ENCODE measurements around the gene TBX6. TPM values are rescaled to one million over a fixed set of nuclear protein-coding genes. Genes with fewer than 3 reads are reported as not detected.

Gene TBX6
- total RNA-seq, 2 experiments from 2014 or later = 3.6 to 4.7 TPM

DNA sequence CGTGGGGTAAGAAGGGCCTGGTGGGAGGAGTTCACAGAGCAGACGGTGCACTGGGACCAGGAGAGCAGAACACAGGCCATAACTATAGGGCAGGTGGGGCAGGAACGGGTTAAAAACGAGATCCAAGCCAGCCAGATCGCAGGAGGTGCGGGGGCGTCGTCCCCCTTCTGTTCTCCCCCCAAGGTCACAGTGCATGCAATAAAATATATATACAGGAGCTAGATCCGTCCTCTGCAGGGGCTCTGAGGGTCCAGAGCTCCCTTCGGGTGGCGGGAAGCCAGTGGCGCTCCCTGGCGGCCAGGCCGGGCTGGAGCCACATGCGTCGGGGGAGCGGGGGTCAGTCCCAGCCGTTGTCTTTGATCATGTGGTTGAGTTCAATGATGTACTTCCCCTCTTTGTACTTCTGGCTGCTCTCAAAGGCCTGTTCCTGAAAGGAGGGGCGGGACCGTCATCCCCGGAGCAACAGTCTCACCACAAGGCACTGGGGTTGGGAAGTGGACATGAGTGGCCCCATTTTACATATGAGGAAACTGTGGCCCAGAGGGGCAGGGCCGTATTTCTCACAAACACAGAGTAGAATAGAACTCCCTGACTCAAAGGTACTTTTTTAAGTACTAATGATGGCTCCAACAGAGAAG, 768 bp upstream of the TBX6 start:
- peak; percentile 92 for DNase-seq
- Mint-ChIP-seq H3K4me1 (ENCODE audit: low read depth) (peaks cover 54% of the 10 kb centered on the region), H3K9me3 (peaks cover 11% of the 10 kb centered on the region), H3K36me3 (ENCODE audit: low read depth) (peaks cover 14% of the 10 kb centered on the region), H3K27ac (peak overlapping the region; percentile 95), H3K4me3 (peak overlapping the region; percentile 86), H3K27me3 (ENCODE audit: low read depth) (no peaks in the 10 kb centered on the region)
- CTCF ChIA-PET = interaction anchor here (0.6 to 4.6 kb wide), 19 partner anchors 8 to 325 kb away, joined by 3 to 50 read pairs (median 5); partner anchors contain the start of genes ALDOA, CORO1A, GDPD3 and PPP4C
- intact Hi-C loops (cut with micrococcal nuclease) = loop anchor here (1.0 kb wide), 7 partner anchors 17 to 566 kb away; partner anchors contain the start of genes ALDOA, CORO1A, FBRS and PPP4C

DNA sequence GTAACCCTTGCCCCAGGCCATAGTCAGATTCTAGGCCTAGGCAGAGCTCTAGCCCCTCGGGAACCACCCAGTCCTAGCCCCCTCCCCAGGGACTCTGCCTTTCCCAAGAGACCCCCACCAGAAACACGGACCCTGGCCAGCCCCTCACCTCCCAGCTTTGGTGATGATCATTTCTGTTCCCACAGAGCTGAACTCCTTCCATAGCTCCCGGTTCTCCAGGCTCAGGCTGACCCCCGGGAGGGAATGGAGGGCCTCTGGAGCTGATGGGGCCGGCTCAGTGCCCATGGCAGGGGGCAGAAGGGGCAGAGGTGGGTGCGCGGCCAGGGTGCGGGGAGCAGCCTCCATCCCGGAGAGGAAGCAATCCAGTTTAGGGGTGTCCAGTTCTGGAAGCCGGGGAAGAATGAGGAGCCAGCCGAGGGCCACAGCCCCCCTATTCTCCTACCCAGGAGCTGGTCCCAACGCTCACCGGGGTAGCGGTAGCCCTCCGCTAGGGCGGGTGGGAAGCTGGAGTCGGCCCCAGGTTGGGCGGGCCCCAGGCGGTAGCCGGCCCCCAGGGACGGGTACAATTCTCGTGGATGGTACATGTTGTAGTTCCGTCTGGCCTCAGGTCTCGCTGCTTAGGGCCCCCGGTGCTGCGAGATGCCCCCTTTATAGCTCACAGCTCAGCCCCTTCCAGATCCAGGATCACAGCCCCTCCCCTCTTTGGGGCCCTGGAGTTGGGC, 953 bp downstream of the TBX6 start:
- DNase-seq = no peak
- CTCF ChIA-PET = interaction anchor here (1.7 to 4.6 kb wide), 6 partner anchors 13 to 95 kb away, joined by 4 to 50 read pairs (median 16); partner anchors contain the start of genes ALDOA, GDPD3 and PPP4C
- Mint-ChIP-seq H3K4me1 (ENCODE audit: low read depth) (peaks cover 54% of the 10 kb centered on the region), H3K4me3 (peak overlapping the region; percentile 36), H3K9me3 (no peaks in the 10 kb centered on the region), H3K27ac (peak overlapping the region; percentile 52), H3K36me3 (ENCODE audit: low read depth) (peaks cover 6% of the 10 kb centered on the region), H3K27me3 (ENCODE audit: low read depth) (no peaks in the 10 kb centered on the region)
- intact Hi-C loops (cut with micrococcal nuclease) = no loop called here

DNA sequence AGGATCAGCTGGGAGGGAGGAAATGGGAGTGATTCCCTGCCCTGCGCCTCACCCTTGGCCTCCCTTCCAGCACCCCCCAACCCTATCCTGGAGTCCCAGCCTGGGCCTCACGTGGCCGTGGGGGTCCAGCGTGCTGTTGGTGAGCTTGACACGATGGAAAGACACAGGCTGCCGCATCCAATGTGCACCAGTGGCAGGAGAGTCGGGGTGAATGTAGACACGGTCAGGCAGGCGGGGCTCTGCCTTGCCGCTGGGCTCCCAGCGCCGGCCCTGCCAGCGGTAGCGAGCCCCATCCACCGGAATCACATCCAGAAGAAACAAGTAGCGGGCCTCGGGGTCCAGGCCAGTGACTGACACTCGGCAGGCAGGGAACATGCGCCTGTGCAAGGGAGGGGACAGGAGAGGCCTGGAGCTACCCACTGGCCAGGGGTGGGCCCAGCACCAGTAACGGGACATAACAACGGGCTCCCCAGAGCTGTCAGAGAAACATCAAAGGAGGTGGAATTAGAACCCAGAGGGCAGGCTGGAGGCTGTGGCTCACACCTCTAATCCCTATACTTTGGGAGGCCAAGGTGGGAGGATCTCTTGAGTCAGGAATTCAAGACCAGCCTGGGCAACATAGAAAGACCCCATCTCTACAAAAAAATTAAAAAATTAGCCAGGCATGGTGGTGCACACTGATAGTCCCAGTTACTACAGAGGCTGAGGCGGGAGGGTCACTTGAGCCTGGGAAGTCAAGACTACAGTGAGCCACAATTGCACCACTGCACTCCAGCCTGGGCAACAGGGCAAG, 2.7 kb downstream of the TBX6 start:
- peak overlapping the region; percentile 52 for H3K27ac Mint-ChIP-seq
- H3K4me1 Mint-ChIP-seq (ENCODE audit: low read depth) = peaks cover 37% of the 10 kb centered on the region
- intact Hi-C loops (cut with micrococcal nuclease) = no loop called here
- peaks cover 6% of the 10 kb centered on the region for H3K36me3 Mint-ChIP-seq (ENCODE audit: low read depth)
- no peaks in the 10 kb centered on the region for H3K9me3 Mint-ChIP-seq
- H3K4me3 Mint-ChIP-seq = no peak overlapping the region
- DNase-seq = no peak
- CTCF ChIA-PET = interaction anchor here (0.5 to 1.1 kb wide), 3 partner anchors 28 to 320 kb away, joined by 3 read pairs; no protein-coding TSS in a partner anchor
- H3K27me3 Mint-ChIP-seq (ENCODE audit: low read depth) = no peaks in the 10 kb centered on the region

DNA sequence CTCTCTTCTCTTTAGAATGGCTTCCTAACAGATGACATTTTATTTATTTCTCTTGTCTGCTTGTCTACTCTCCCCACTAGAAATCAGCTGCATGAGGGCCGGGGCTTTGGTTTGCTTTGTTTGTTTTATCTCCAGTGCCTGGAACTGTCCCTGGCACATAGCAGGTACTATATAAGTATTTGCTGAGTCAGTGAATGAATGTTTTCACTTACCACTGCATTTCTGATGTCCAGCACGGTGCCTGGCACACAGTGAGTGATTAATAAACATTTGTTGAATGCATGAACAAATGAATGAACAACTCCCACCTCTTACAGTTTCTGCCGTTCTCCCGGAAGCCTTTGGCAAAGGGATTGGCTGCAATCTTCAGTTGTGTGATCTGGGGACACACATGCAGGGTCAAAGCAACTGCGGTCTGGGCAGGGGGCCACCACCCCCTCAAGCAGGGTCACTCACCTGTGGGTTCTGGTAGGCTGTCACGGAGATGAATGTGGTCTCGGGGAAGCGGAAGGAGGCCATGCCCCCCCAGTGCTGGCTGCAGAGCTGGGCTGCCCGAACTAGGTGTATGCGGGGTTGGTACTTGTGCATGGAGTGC, 3.4 kb downstream of the TBX6 start:
- Mint-ChIP-seq H3K9me3 (no peaks in the 10 kb centered on the region), H3K4me3 (no peak overlapping the region), H3K27me3 (ENCODE audit: low read depth) (no peaks in the 10 kb centered on the region), H3K27ac (no peak overlapping the region), H3K36me3 (ENCODE audit: low read depth) (peaks cover 9% of the 10 kb centered on the region), H3K4me1 (ENCODE audit: low read depth) (peaks cover 34% of the 10 kb centered on the region)
- CTCF ChIA-PET = interaction anchor here (0.8 to 1.4 kb wide), 2 partner anchors 11 to 43 kb away, joined by 4 read pairs; no protein-coding TSS in a partner anchor
- intact Hi-C loops (cut with micrococcal nuclease) = no loop called here
- no peak for DNase-seq

DNA sequence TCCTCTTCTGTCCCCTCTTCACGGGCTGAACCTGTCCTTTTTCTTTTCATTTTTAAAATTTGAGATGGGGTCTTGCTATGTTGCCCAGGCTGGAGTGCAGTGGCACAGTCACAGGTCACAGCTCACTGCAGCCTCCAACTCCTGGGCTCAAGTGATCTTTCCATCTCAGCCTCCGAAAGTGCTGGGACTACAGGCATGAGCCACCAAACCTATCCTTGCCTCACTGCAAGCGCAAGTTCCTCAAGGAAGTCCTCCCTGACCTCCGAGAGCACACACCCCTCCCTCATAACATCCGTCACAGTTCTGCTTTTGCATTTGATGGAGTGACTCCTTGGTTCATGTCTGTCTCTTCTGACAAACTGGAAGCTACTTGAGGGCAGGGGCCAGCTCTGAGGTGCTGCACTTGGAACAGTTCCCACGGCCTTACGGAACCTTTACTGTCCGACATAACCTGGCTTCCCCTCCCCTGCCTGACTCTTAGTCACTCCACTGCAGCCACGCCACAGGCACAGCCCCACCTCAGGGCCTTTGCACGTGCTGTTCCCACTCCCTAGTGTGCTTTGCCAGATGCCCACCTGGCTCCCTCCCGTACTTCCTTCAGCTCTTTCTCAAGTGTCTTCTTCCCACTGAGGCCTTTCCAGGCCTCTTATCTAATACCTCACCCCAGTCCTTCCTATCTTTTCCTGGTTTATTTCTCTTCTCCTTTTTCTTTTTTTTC, 4.4 kb downstream of the TBX6 start:
- no peak for DNase-seq
- CTCF ChIA-PET = interaction anchor here (0.8 to 1.4 kb wide), 2 partner anchors 10 to 44 kb away, joined by 4 read pairs; no protein-coding TSS in a partner anchor
- Mint-ChIP-seq H3K27me3 (ENCODE audit: low read depth) (no peaks in the 10 kb centered on the region), H3K9me3 (no peaks in the 10 kb centered on the region), H3K4me3 (no peak overlapping the region), H3K4me1 (ENCODE audit: low read depth) (peaks cover 26% of the 10 kb centered on the region), H3K27ac (peak overlapping the region; percentile 66), H3K36me3 (ENCODE audit: low read depth) (peaks cover 16% of the 10 kb centered on the region)
- intact Hi-C loops (cut with micrococcal nuclease) = no loop called here

DNA sequence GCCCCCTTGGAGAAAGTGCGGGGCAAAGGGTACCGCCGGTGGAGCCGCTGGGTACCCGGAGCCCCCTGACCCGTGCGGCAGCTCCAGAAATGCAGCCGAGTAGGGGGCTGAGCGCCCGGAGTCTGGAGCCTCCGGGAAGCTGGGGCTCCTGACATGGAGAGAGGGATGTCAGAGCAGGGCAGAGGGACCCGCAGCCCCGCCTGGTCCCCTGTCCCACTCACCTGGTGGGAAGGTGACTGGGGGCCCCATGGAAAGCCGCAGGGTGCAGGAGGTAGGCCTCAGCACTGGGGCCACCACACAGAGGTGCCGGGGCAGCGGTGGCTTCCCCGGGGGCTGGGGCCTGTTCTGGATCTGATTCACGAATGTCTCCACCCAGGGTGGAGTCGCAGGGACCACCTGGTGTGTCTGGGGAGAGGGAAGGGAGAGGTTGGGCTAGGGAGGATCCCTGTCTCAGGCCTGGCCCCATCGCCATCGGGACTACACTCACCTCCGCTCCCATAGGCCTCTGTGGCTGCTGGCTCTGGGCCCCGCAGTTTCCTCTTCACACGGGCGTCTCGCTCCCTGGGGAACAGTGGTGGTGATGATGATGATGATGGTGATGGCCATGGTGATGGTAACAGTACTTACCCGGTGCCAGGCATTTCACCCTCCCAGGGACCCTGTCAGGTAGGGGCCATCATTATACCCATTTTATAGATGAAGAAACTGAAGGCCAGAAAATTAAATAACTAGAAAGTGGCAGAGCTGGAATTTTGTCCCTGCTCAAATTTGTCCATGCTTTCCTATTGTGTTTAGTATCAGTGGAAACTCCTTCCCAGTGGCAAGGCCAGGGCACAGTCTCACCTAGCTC, 5.2 kb downstream of the TBX6 start:
- H3K36me3 Mint-ChIP-seq (ENCODE audit: low read depth) = peaks cover 21% of the 10 kb centered on the region
- no peak overlapping the region for H3K27ac Mint-ChIP-seq
- peaks cover 21% of the 10 kb centered on the region for H3K4me1 Mint-ChIP-seq (ENCODE audit: low read depth)
- intact Hi-C loops (cut with micrococcal nuclease) = no loop called here
- no peak overlapping the region for H3K4me3 Mint-ChIP-seq
- CTCF ChIA-PET = interaction anchor here (1.4 kb wide), 1 partner anchor 10 kb away, joined by 4 read pairs; no protein-coding TSS in a partner anchor
- no peaks in the 10 kb centered on the region for H3K9me3 Mint-ChIP-seq
- DNase-seq = no peak
- H3K27me3 Mint-ChIP-seq (ENCODE audit: low read depth) = no peaks in the 10 kb centered on the region

DNA sequence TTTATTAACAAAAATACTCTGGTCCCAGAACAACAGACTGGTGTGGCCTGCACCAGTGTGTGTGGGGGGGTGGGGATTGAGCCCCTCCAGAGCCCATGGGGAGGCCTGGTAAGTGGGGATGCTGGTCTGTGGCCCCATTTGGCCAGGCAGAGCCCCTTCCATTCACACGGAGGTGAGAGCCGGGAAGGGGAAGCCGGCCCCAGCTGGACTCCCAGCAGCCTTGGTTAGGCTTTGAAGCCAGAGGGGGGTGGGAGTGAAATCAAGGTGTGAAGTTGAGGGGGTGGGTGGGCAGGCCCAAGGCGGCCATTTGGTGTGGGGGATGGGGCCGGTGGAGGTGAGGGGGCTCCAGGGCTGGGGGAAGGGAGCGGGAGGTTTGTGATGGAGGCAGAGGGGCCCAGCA, 5.9 kb downstream of the TBX6 start:
- no peak overlapping the region for H3K27ac Mint-ChIP-seq
- no peaks in the 10 kb centered on the region for H3K9me3 Mint-ChIP-seq
- H3K4me1 Mint-ChIP-seq (ENCODE audit: low read depth) = peaks cover 19% of the 10 kb centered on the region
- intact Hi-C loops (cut with micrococcal nuclease) = no loop called here
- DNase-seq = no peak
- CTCF ChIA-PET = no interaction called here
- no peaks in the 10 kb centered on the region for H3K27me3 Mint-ChIP-seq (ENCODE audit: low read depth)
- peaks cover 25% of the 10 kb centered on the region for H3K36me3 Mint-ChIP-seq (ENCODE audit: low read depth)
- no peak overlapping the region for H3K4me3 Mint-ChIP-seq

DNA sequence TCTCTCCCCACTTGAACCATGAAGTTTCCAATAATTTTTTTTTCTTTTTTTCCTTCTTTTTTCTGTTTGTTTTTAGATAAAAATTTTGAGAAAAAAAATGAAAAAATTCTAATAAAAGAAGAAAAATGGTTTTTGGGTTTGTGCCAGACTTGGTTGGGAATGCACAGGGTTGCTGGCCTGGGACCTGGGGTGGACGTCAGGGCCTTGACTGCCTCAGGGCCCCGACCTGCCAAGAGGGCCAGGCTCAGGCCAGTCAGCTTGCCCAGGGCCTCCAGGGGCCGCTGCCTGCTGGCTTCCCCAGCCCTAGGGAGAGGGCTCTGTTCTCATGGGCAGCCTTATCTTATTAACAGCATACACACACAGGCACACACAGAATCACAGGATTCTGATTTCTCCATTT, 6.5 kb downstream of the TBX6 start:
- no peaks in the 10 kb centered on the region for H3K9me3 Mint-ChIP-seq
- intact Hi-C loops (cut with micrococcal nuclease) = no loop called here
- H3K27ac Mint-ChIP-seq = no peak overlapping the region
- no peaks in the 10 kb centered on the region for H3K27me3 Mint-ChIP-seq (ENCODE audit: low read depth)
- peaks cover 14% of the 10 kb centered on the region for H3K4me1 Mint-ChIP-seq (ENCODE audit: low read depth)
- CTCF ChIA-PET = interaction anchor here (0.7 kb wide), 1 partner anchor 394 kb away, joined by 3 read pairs; no protein-coding TSS in a partner anchor
- peaks cover 27% of the 10 kb centered on the region for H3K36me3 Mint-ChIP-seq (ENCODE audit: low read depth)
- H3K4me3 Mint-ChIP-seq = no peak overlapping the region
- DNase-seq = no peak

DNA sequence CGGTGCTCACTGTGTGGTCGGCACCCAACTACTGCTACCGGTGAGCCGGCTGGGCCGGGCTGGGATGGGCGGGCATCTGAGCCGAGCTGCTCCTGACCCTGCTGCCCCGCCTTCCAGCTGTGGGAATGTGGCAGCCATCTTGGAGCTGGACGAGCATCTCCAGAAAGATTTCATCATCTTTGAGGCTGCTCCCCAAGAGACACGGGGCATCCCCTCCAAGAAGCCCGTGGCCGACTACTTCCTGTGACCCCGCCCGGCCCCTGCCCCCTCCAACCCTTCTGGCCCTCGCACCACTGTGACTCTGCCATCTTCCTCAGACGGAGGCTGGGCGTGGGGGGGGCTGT, 6.9 kb downstream of the TBX6 start:
- H3K9me3 Mint-ChIP-seq = no peaks in the 10 kb centered on the region
- no peaks in the 10 kb centered on the region for H3K27me3 Mint-ChIP-seq (ENCODE audit: low read depth)
- no peak overlapping the region for H3K4me3 Mint-ChIP-seq
- DNase-seq = no peak
- H3K4me1 Mint-ChIP-seq (ENCODE audit: low read depth) = peaks cover 10% of the 10 kb centered on the region
- CTCF ChIA-PET = interaction anchor here (0.7 kb wide), 1 partner anchor 393 kb away, joined by 3 read pairs; no protein-coding TSS in a partner anchor
- H3K36me3 Mint-ChIP-seq (ENCODE audit: low read depth) = peaks cover 27% of the 10 kb centered on the region
- intact Hi-C loops (cut with micrococcal nuclease) = no loop called here
- no peak overlapping the region for H3K27ac Mint-ChIP-seq

DNA sequence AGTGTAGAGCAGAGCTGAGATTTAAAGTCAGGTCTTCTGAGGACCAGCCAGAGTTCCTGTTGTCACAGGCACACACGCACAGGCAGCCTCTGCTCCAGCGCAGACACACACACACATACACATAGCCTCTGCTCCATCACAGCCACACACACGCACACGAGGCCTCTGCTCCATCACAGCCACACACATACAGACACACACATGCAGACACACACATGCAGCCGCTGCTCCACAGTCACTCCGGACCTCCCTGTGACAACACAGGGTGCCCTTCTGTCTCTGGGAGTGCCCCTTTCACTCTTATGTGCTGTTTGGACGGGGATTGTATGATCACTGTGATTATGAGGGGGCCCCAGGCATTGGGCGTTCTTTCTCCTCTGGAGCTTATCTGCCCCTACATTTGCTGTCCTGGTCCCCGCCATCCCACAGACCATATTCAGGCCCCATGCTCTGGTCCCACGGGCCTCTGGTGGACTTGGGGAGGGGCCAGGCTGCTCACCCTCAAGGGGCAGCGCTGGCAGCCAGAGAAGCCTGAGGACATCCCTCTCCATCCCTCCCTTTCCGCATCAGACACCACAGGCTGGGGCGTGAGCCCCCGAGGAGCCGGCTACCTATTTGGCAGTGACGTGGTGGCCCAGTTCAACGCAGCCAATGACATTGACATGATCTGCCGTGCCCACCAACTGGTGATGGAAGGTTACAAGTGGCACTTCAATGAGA, 7.5 kb downstream of the TBX6 start:
- no peak overlapping the region for H3K4me3 Mint-ChIP-seq
- intact Hi-C loops (cut with micrococcal nuclease) = no loop called here
- peaks cover 6% of the 10 kb centered on the region for H3K4me1 Mint-ChIP-seq (ENCODE audit: low read depth)
- no peaks in the 10 kb centered on the region for H3K27me3 Mint-ChIP-seq (ENCODE audit: low read depth)
- CTCF ChIA-PET = interaction anchor here (0.7 kb wide), 1 partner anchor 393 kb away, joined by 3 read pairs; no protein-coding TSS in a partner anchor
- peak overlapping the region; percentile 50 for H3K27ac Mint-ChIP-seq
- peaks cover 27% of the 10 kb centered on the region for H3K36me3 Mint-ChIP-seq (ENCODE audit: low read depth)
- no peak for DNase-seq
- H3K9me3 Mint-ChIP-seq = no peaks in the 10 kb centered on the region
